Measurements from ENCODE around the gene DMC1. TPM values are rescaled to one million over a fixed set of nuclear protein-coding genes. Genes with fewer than 3 reads are reported as not detected.

The DMC1 gene
- total RNA-seq, 1 experiment from 2014 or later = 6.8 TPM

- no peaks in the 10 kb centered on the region for H3K9me3 Mint-ChIP-seq
- H4K20me1 ChIP-seq (ENCODE audit: control insufficient read depth, insufficient read depth, insufficient read length) = no peaks in the 10 kb centered on the region
- WGBS (ENCODE audit: extremely low coverage, insufficient read length, low lambda C conversion rate) = no CpG with 5 or more reads among the region's 7 CpGs
Measured at GRCh38 chr22:38479096-38479837, 90.7 kb downstream of the DMC1 start.

More at GRCh38 chr22:38479096-38479837, 90.7 kb downstream of the DMC1 start:
- no peak for DNase-seq
- Histone ChIP-seq H2BK20ac (ENCODE audit: low read depth, low read length, poor library complexity, severe bottlenecking) (no peak overlapping the region), H3K9ac (ENCODE audit: extremely low read depth, insufficient read length, low read length) (no peak overlapping the region), H3K79me1 (ENCODE audit: insufficient read depth, low read depth, low read length, poor library complexity, severe bottlenecking) (no peaks in the 10 kb centered on the region), H3K56ac (ENCODE audit: insufficient read length, low read depth, low read length) (no peak overlapping the region), H2BK120ac (ENCODE audit: low read depth, low read length, poor library complexity, severe bottlenecking) (no peak overlapping the region), H4K8ac (replicated peaks; ENCODE audit: insufficient read length, low read depth, low read length) (no peak overlapping the region), H2AK5ac (ENCODE audit: insufficient read length, low read length) (no peak overlapping the region), H3K4me1 (ENCODE audit: insufficient read depth, low read length) (no peaks in the 10 kb centered on the region), H2BK15ac (ENCODE audit: low read depth, low read length) (no peak overlapping the region), H3K23me2 (ENCODE audit: insufficient read length, low read depth, low read length, poor library complexity, severe bottlenecking) (no peaks in the 10 kb centered on the region), H2BK12ac (ENCODE audit: insufficient read length, low read depth, low read length) (no peak overlapping the region), H4K5ac (ENCODE audit: insufficient read length, low read depth, low read length) (no peak overlapping the region), H3K27ac (ENCODE audit: insufficient read length, low read depth, low read length) (no peak overlapping the region), H2AFZ (ENCODE audit: low read length) (no peak overlapping the region), H3T11ph (ENCODE audit: low read length) (no peak overlapping the region), H3K9me3 (ENCODE audit: control insufficient read depth, low read depth, low read length) (no peaks in the 10 kb centered on the region), H4K91ac (ENCODE audit: insufficient read length, low read depth, low read length) (no peak overlapping the region), H2BK5ac (ENCODE audit: insufficient read length, low read length) (no peak overlapping the region), H3K14ac (ENCODE audit: insufficient read depth, low read length) (no peak overlapping the region), H3K79me2 (ENCODE audit: insufficient read depth, low read length) (no peaks in the 10 kb centered on the region), H3K4ac (ENCODE audit: low read depth, low read length) (no peak overlapping the region), H3K18ac (ENCODE audit: insufficient read length, low read depth, low read length) (no peak overlapping the region), H3K23ac (ENCODE audit: insufficient read length, low read depth, low read length) (no peak overlapping the region), H3K4me2 (ENCODE audit: insufficient read depth, insufficient read length, low read length) (no peak overlapping the region), H3K27me3 (ENCODE audit: insufficient read depth, low read length) (no peaks in the 10 kb centered on the region)
- H3K27ac Mint-ChIP-seq = peak overlapping the region in 1 of 3 experiments; percentile 64; a peak in 1 of 7 replicates
- no peak for TF ChIP-seq CTCF (conservative IDR thresholded peaks at IDR 0.05)
- H3K36me3 Mint-ChIP-seq (ENCODE audit: insufficient read depth in 1 of 3, low read depth in 3 of 3) = peaks cover 16 to 40% (median 33%) of the 10 kb centered on the region in 3 experiments
- no peak overlapping the region for H3K4me3 Mint-ChIP-seq
- H3K4me1 Mint-ChIP-seq = peaks cover 2% of the 10 kb centered on the region in 2 experiments
- no peaks in the 10 kb centered on the region; the same call in 1 of the 2 replicates for H3K27me3 Mint-ChIP-seq (ENCODE audit: low read depth)
